ENCODE data around the gene ESR1.

GRCh38 chr6:151891524-151891923, 84.0 kb downstream of the ESR1 start:
- TF ChIP-seq POLR2A (IDR thresholded peaks at IDR 0.05): no peak
- no peak for TF ChIP-seq CTCF (IDR thresholded peaks at IDR 0.05)
- TF ChIP-seq EP300 (IDR thresholded peaks at IDR 0.05): no peak

Data from tibial nerve (tissue), 4 donors.